HEK293 (cell line): ENCODE data around the gene DBN1.
"Not testable (repeated sequence)": the region's sequence is repeated elsewhere in the genome, so short reads cannot be mapped to it uniquely, and the experiment has no call there.

ENCODE experiments used
- CTCF ChIA-PET: fragments of 350-600 bp; formaldehyde crosslinking; extraction: SDS; loops from one replicate; lab custom pipeline; 2021; ENCODE audit warnings: antibody characterized with exemption; lab: Yijun Ruan, JAX
- POLR2A ChIA-PET: fragments of 300-600 bp; formaldehyde crosslinking; extraction: SDS; loops from one replicate; lab custom pipeline; 2020; ENCODE audit warnings: antibody characterized with exemption, inconsistent platforms; lab: Yijun Ruan, JAX
- H3K27ac ChIP-seq: fragments of 200-500 bp; sonication (Bioruptor generic); 2 replicates; pipeline ENCODE4 v1.5.1; 2014; ENCODE audit warnings: low read depth, low read length, control low read depth, inconsistent platforms; ENCODE audit errors: extremely low read depth
- H3K36me3 ChIP-seq, 2 experiments: fragments of 200-500 bp in 1 of 2; sonication (Bioruptor generic) in 1 of 2; 1 replicate in 1 of 2; 2 replicates in 1 of 2; pipeline ENCODE4 v1.5.1; 2014 to 2017; ENCODE audit warnings: inconsistent platforms in 2 of 2, low read length in 2 of 2; ENCODE audit not compliant: control insufficient read depth in 2 of 2, insufficient read depth in 1 of 2
- H3K4me1 ChIP-seq: fragments of 200-500 bp; sonication (Bioruptor generic); 2 replicates; pipeline ENCODE4 v1.5.1; 2014; ENCODE audit warnings: mild to moderate bottlenecking, low read length, inconsistent platforms; ENCODE audit not compliant: control insufficient read depth, insufficient read depth
- H3K4me3 ChIP-seq: 2 replicates; pipeline ENCODE4 v1.5.1; 2011; ENCODE audit warnings: low read depth, mild to moderate bottlenecking, control low read depth, low read length, moderate library complexity
- H3K9me3 ChIP-seq: fragments of 200-500 bp; sonication (Bioruptor generic); 2 replicates; pipeline ENCODE4 v1.5.1; 2014; ENCODE audit warnings: low read depth, low read length, inconsistent platforms; ENCODE audit not compliant: control insufficient read depth, insufficient read depth
- GLI4 ChIP-seq: fragments of 450-650 bp; formaldehyde crosslinking; IDR thresholded peaks from 2 replicates; pipeline ENCODE4 v1.5.1; 2016; ENCODE audit warnings: missing biosample characterization, missing genetic modification characterization
- MZF1 ChIP-seq: fragments of 450-650 bp; formaldehyde crosslinking; IDR thresholded peaks from 2 replicates; pipeline ENCODE4 v1.5.1; 2017; ENCODE audit warnings: missing biosample characterization, missing genetic modification characterization, borderline replicate concordance
- PRDM10 ChIP-seq: fragments of 450-650 bp; formaldehyde crosslinking; IDR thresholded peaks from 2 replicates; pipeline ENCODE4 v1.5.1; 2016; ENCODE audit warnings: missing biosample characterization, missing genetic modification characterization
- REST ChIP-seq: fragments of 450-650 bp; formaldehyde crosslinking; IDR thresholded peaks from 2 replicates; pipeline ENCODE4 v1.5.1; 2016; ENCODE audit warnings: missing biosample characterization, missing genetic modification characterization
- SCRT1 ChIP-seq: fragments of 450-650 bp; formaldehyde crosslinking; IDR thresholded peaks from 2 replicates; pipeline ENCODE4 v1.5.1; 2016; ENCODE audit warnings: missing biosample characterization, missing genetic modification characterization, borderline replicate concordance
- SCRT2 ChIP-seq: fragments of 450-650 bp; formaldehyde crosslinking; IDR thresholded peaks from 2 replicates; pipeline ENCODE4 v1.5.1; 2016; ENCODE audit warnings: missing biosample characterization, missing genetic modification characterization
- YY1 ChIP-seq: fragments of 450-650 bp; formaldehyde crosslinking; IDR thresholded peaks from 2 replicates; pipeline ENCODE4 v1.5.1; 2018; ENCODE audit warnings: missing biosample characterization, missing genetic modification characterization
- ZBTB48 ChIP-seq: fragments of 450-650 bp; formaldehyde crosslinking; IDR thresholded peaks from 2 replicates; pipeline ENCODE4 v1.5.1; 2016; ENCODE audit warnings: missing biosample characterization, missing genetic modification characterization
- ZBTB7A ChIP-seq: fragments of 450-650 bp; formaldehyde crosslinking; IDR thresholded peaks from 2 replicates; pipeline ENCODE4 v1.5.1; 2016; ENCODE audit warnings: low read depth, missing biosample characterization, missing genetic modification characterization
- ZFP41 ChIP-seq: fragments of 450-650 bp; formaldehyde crosslinking; IDR thresholded peaks from 2 replicates; pipeline ENCODE4 v1.5.1; 2016; ENCODE audit warnings: missing biosample characterization, missing genetic modification characterization, borderline replicate concordance
- ZIC2 ChIP-seq: fragments of 450-650 bp; formaldehyde crosslinking; IDR thresholded peaks from 2 replicates; pipeline ENCODE4 v1.5.1; 2016; ENCODE audit warnings: missing biosample characterization, missing genetic modification characterization
- ZNF112 ChIP-seq: fragments of 450-650 bp; formaldehyde crosslinking; IDR thresholded peaks from 2 replicates; pipeline ENCODE4 v1.5.0; 2017; ENCODE audit warnings: missing biosample characterization, missing genetic modification characterization
- ZNF121 ChIP-seq: fragments of 450-650 bp; formaldehyde crosslinking; IDR thresholded peaks from 2 replicates; pipeline ENCODE4 v1.5.1; 2016; ENCODE audit warnings: missing biosample characterization, missing genetic modification characterization
- ZNF18 ChIP-seq: fragments of 450-650 bp; formaldehyde crosslinking; IDR thresholded peaks from 2 replicates; pipeline ENCODE4 v1.5.1; 2016; ENCODE audit warnings: missing biosample characterization, missing genetic modification characterization
- ZNF510 ChIP-seq: fragments of 450-650 bp; formaldehyde crosslinking; IDR thresholded peaks from 2 replicates; pipeline ENCODE4 v1.5.1; 2018; ENCODE audit warnings: mild to moderate bottlenecking, missing genetic modification characterization, missing biosample characterization; ENCODE audit not compliant: insufficient replicate concordance
- ZNF600 ChIP-seq: fragments of 450-650 bp; formaldehyde crosslinking; IDR thresholded peaks from 2 replicates; pipeline ENCODE4 v1.5.1; 2016; ENCODE audit warnings: missing biosample characterization, missing genetic modification characterization
- ZNF629 ChIP-seq: fragments of 450-650 bp; formaldehyde crosslinking; IDR thresholded peaks from 2 replicates; pipeline ENCODE4 v1.5.1; 2017; ENCODE audit warnings: missing biosample characterization, missing genetic modification characterization

DBN1 gene

GRCh38 chr5:177485753-177486152, 12.3 kb upstream of the DBN1 start:
- H3K4me3 ChIP-seq, H3K27ac ChIP-seq, H3K9me3 ChIP-seq, H3K4me1 ChIP-seq: not testable (repeated sequence)
- peaks cover 16 to 71% of the 10 kb centered on the region in 2 experiments; a peak in 2 of 3 replicates for H3K36me3 ChIP-seq
- POLR2A ChIA-PET: interaction anchor here (1.1 to 2.3 kb wide), 4 partner anchors 10 to 14 kb away, joined by 4 to 10 read pairs (median 6); no protein-coding TSS in a partner anchor
- CTCF ChIA-PET: interaction anchor here (1.1 kb wide), 2 partner anchors 8 to 16 kb away, joined by 3 to 5 read pairs; no protein-coding TSS in a partner anchor
- TF ChIP-seq ZNF121 (tag by site-specific recombination): peak; percentile 68; the same call in 1 of the 2 replicates

GRCh38 chr5:177484902-177485549, 11.6 kb upstream of the DBN1 start:
- ChIA-PET CTCF (interaction anchor here (1.0 to 1.1 kb wide), 3 partner anchors 9 to 16 kb away, joined by 3 to 5 read pairs (median 3); no protein-coding TSS in a partner anchor), POLR2A (interaction anchor here (1.6 to 2.3 kb wide), 3 partner anchors 9 to 11 kb away, joined by 5 to 10 read pairs (median 6); no protein-coding TSS in a partner anchor)
- TF ChIP-seq PRDM10 (tag by site-specific recombination) (peak; percentile 35), YY1 (no peak), REST (tag by site-specific recombination) (no peak), SCRT2 (tag by site-specific recombination) (peak; percentile 98), ZNF18 (tag by site-specific recombination) (no peak), MZF1 (tag by site-specific recombination) (no peak), ZBTB7A (tag by site-specific recombination) (no peak), ZBTB48 (tag by site-specific recombination) (no peak), ZNF112 (tag by site-specific recombination) (no peak), GLI4 (tag by site-specific recombination) (no peak), ZFP41 (tag by site-specific recombination) (no peak), ZNF600 (tag by site-specific recombination) (peak; percentile 84), ZNF629 (tag by site-specific recombination) (no peak), ZIC2 (0 out of 2 replicates have a peak, but pooled peaks have one; percentile 5), SCRT1 (tag by site-specific recombination) (peak; percentile 93), ZNF510 (no peak)
- H3K9me3 ChIP-seq: no peaks in the 10 kb centered on the region
- no peak overlapping the region for H3K4me3 ChIP-seq
- H3K4me1 ChIP-seq: no peaks in the 10 kb centered on the region
- peaks cover 12 to 64% of the 10 kb centered on the region in 2 experiments; a peak in 2 of 3 replicates for H3K36me3 ChIP-seq
- H3K27ac ChIP-seq: no peak overlapping the region
